ENCODE data around the gene ANO2.

The ANO2 gene

GRCh38 chr12:5612556-5613410 is 332.3 kb downstream of the ANO2 start:
- no peak for DNase-seq

- DNase-seq, result no peak
Measured at GRCh38 chr12:5611162-5611561, 333.9 kb downstream of the ANO2 start.

- DNase-seq, result no peak
Measured at GRCh38 chr12:5599378-5599777, 345.7 kb downstream of the ANO2 start.

- no peak for DNase-seq
Measured at GRCh38 chr12:5593998-5594397, 351.1 kb downstream of the ANO2 start.

- DNase-seq, result no peak
Measured at GRCh38 chr12:5593086-5593485, 352.0 kb downstream of the ANO2 start.

- no peak for DNase-seq
Measured at GRCh38 chr12:5592310-5592709, 352.7 kb downstream of the ANO2 start.

- no peak for DNase-seq
Measured at GRCh38 chr12:5590316-5590715, 354.7 kb downstream of the ANO2 start.

GRCh38 chr12:5589054-5589453 is 356.0 kb downstream of the ANO2 start:
- DNase-seq, result no peak

- no peak for DNase-seq
Measured at GRCh38 chr12:5588591-5588990, 356.5 kb downstream of the ANO2 start.

GRCh38 chr12:5588176-5588575 is 356.9 kb downstream of the ANO2 start:
- no peak for DNase-seq

GRCh38 chr12:5587711-5588121 is 357.3 kb downstream of the ANO2 start:
- no peak for DNase-seq

- DNase-seq, result no peak
Measured at GRCh38 chr12:5586201-5586600, 358.9 kb downstream of the ANO2 start.

GRCh38 chr12:5585178-5585577 is 359.9 kb downstream of the ANO2 start:
- no peak for DNase-seq

- no peak for DNase-seq
Measured at GRCh38 chr12:5584412-5585175, 360.5 kb downstream of the ANO2 start.

- DNase-seq, result no peak
Measured at GRCh38 chr12:5582541-5582940, 362.5 kb downstream of the ANO2 start.

- no peak for DNase-seq
Measured at GRCh38 chr12:5582018-5582417, 363.0 kb downstream of the ANO2 start.

- no peak for DNase-seq
Measured at GRCh38 chr12:5581616-5582015, 363.4 kb downstream of the ANO2 start.

GRCh38 chr12:5581019-5581418 is 364.0 kb downstream of the ANO2 start:
- no peak for DNase-seq

- no peak for DNase-seq
Measured at GRCh38 chr12:5578775-5579174, 366.3 kb downstream of the ANO2 start.

GRCh38 chr12:5577741-5578140 is 367.3 kb downstream of the ANO2 start:
- DNase-seq, result no peak

GRCh38 chr12:5577211-5577612 is 367.8 kb downstream of the ANO2 start:
- DNase-seq, result no peak

- DNase-seq, result no peak
Measured at GRCh38 chr12:5575987-5576386, 369.1 kb downstream of the ANO2 start.

- no peak for DNase-seq
Measured at GRCh38 chr12:5575232-5575631, 369.8 kb downstream of the ANO2 start.

GRCh38 chr12:5573390-5573789 is 371.7 kb downstream of the ANO2 start:
- no peak for DNase-seq
